ENCODE measurements around the gene RAB6A.
A peak's percentile ranks its signal among the peaks of the same experiment; 100 is the strongest.
"Not testable (repeated sequence)": the region's sequence is repeated elsewhere in the genome, so short reads cannot be mapped to it uniquely, and the experiment has no call there.

RAB6A gene

GRCh38 chr11:73761403-73761945 lies 600 bp upstream of the RAB6A start:
- DNase-seq, result no peak

GRCh38 chr11:73760135-73760678 lies 667 bp downstream of the RAB6A start:
- peak; percentile 22 for DNase-seq

- peak; percentile 32 for DNase-seq
Observed at GRCh38 chr11:73759610-73760134, 1.2 kb downstream of the RAB6A start.

- DNase-seq, result no peak
Observed at GRCh38 chr11:73758451-73758850, 2.4 kb downstream of the RAB6A start.

- DNase-seq, result peak; percentile 40
Observed at GRCh38 chr11:73757598-73757997, 3.3 kb downstream of the RAB6A start.

- no peak for DNase-seq
Observed at GRCh38 chr11:73755670-73756069, 5.2 kb downstream of the RAB6A start.

- no peak for DNase-seq
Observed at GRCh38 chr11:73753938-73754337, 6.9 kb downstream of the RAB6A start.

GRCh38 chr11:73752903-73753302 lies 8.0 kb downstream of the RAB6A start:
- no peak for DNase-seq

GRCh38 chr11:73752216-73752867 lies 8.5 kb downstream of the RAB6A start:
- no peak for DNase-seq

GRCh38 chr11:73750862-73751261 lies 10.0 kb downstream of the RAB6A start:
- not testable (repeated sequence) for DNase-seq

GRCh38 chr11:73750228-73750627 lies 10.6 kb downstream of the RAB6A start:
- peak; percentile 27 for DNase-seq

GRCh38 chr11:73749118-73749517 lies 11.8 kb downstream of the RAB6A start:
- no peak for DNase-seq

GRCh38 chr11:73748300-73748699 lies 12.6 kb downstream of the RAB6A start:
- DNase-seq, result no peak

- DNase-seq, result no peak
Observed at GRCh38 chr11:73747762-73748161, 13.1 kb downstream of the RAB6A start.

GRCh38 chr11:73746701-73747100 lies 14.2 kb downstream of the RAB6A start:
- no peak for DNase-seq

- DNase-seq, result no peak
Observed at GRCh38 chr11:73743045-73743444, 17.8 kb downstream of the RAB6A start.

GRCh38 chr11:73735959-73736358 lies 24.9 kb downstream of the RAB6A start:
- not testable (repeated sequence) for DNase-seq

GRCh38 chr11:73734993-73735392 lies 25.9 kb downstream of the RAB6A start:
- no peak for DNase-seq

- not testable (repeated sequence) for DNase-seq
Observed at GRCh38 chr11:73734011-73734410, 26.9 kb downstream of the RAB6A start.

- DNase-seq, result not testable (repeated sequence)
Observed at GRCh38 chr11:73732936-73733335, 27.9 kb downstream of the RAB6A start.

GRCh38 chr11:73729594-73730206 lies 31.2 kb downstream of the RAB6A start:
- peak; percentile 55 for DNase-seq

- DNase-seq, result no peak
Observed at GRCh38 chr11:73728000-73728399, 32.9 kb downstream of the RAB6A start.

- no peak for DNase-seq
Observed at GRCh38 chr11:73726825-73727224, 34.0 kb downstream of the RAB6A start.

GRCh38 chr11:73717136-73717535 lies 43.7 kb downstream of the RAB6A start:
- no peak for DNase-seq
